Pancreas (tissue), 10 donors: ENCODE data around the gene APLN. TPM values are rescaled to one million over a fixed set of nuclear protein-coding genes. Genes with fewer than 3 reads are reported as not detected.
A peak's percentile ranks its signal among the peaks of the same experiment; 100 is the strongest.

Experiments
- ATAC-seq, 4 donors: fragments of 200-7000 bp; cut with Tn5 transposase; one replicate each; pipeline versions ENCODE4 v1.8.0 to v1.9.1; 2020; ENCODE audit warnings: mild to moderate bottlenecking in 4 of 4, moderate library complexity in 4 of 4
- DNase-seq, 6 donors: peaks; one replicate each; pipeline ENCODE4 v3.0.0-alpha.2; 2020
- FAIRE-seq: peaks from 2 replicates; lab custom pipeline; 2012; peaks lifted over from hg19 to GRCh38; lab: Jason Lieb, UNC
- H3K27ac ChIP-seq, 4 donors: fragments of 200-600 bp; sonication (generic); 1 replicate in 3 of 4; 2 replicates in 1 of 4; pipeline versions ENCODE4 v1.5.0 to v1.8.0; 2020
- H3K27me3 ChIP-seq, 4 donors: fragments of 200-600 bp; one replicate each; pipeline ENCODE4 v1.8.0; 2021
- H3K36me3 ChIP-seq, 3 donors: fragments of 200-600 bp; sonication (generic) in 1 of 3; one replicate each; pipeline versions ENCODE4 v1.5.0 to v1.8.0; 2020 to 2021
- H3K4me1 ChIP-seq, 3 donors: fragments of 200-600 bp; one replicate each; pipeline ENCODE4 v1.8.0; 2021
- H3K4me3 ChIP-seq, 4 donors: fragments of 200-600 bp; sonication (generic) in 2 of 4; one replicate each; pipeline versions ENCODE4 v1.5.0 to v1.8.0; 2020 to 2021
- H3K9me3 ChIP-seq, 4 donors: fragments of 200-600 bp; one replicate each; pipeline ENCODE4 v1.8.0; 2021
- CTCF ChIP-seq, 4 donors: fragments of 200-600 bp; sonication (generic) in 3 of 4; IDR thresholded peaks; one replicate each; pipeline versions ENCODE4 v1.5.0 to v1.8.0; 2021; ENCODE audit warnings: antibody characterized with exemption in 4 of 4
- WGBS, 2 donors: extraction: QIAGEN DNeasy Blood & Tissue Kit; methylation state at CpG; one replicate each; pipeline ENCODE4 v1.1.7; 2013; 5-methylcytosine and 5-hydroxymethylcytosine counted together
- intact Hi-C, 3 donors: fragments of 100-400 bp; cut with DNase I; formaldehyde crosslinking; loops; one replicate each; pipeline versions ENCODE4 v1.11.1 to v1.14.2; 2022
- polyA plus RNA-seq, 2 donors: library from polyadenylated mRNA; stranded (reverse); fragments of 200-250 nt; gene quantifications; one replicate each; pipeline ENCODE4 v1.2.3, GENCODE V29; 2013
- total RNA-seq, 6 donors: library from RNA; stranded (reverse); fragmentation: NEBNext Ultra II Directional in 4 of 6; extraction: Animal tissue kit (Norgen Biotek cat#: 25700) in 4 of 6; gene quantifications; one replicate each; pipeline versions ENCODE4 v1.2.1 to v1.2.4, GENCODE V29; 2021 to 2023
- donor health status: healthy with polysubstance abuse.
- donor health status: DM: no; HTN: no; CAD: no; lungs with moderate emphysema.
- donor health status: DM: no; HTN: no; CAD: no.
- donor health status: control.
- donor health status: control.
- donor health status: Bipolar disorder and iron deficiency.
- donor health status: DM: yes; HTN: yes; CAD: no.
- donor health status: DM: no; HTN: no; CAD: no.
- donor health status: DM: no; HTN: no; CAD: no.
- donor health status: DM: yes; HTN: yes; CAD: no.

APLN gene
- total and polyA plus RNA-seq, 8 donors = 0.09 to 0.61 (median 0.19) TPM; not detected in 1

GRCh38 chrX:129686422-129686948, 31.7 kb upstream of the APLN start:
- Histone ChIP-seq H3K4me3 (no peak overlapping the region), H3K4me1 (no peaks in the 10 kb centered on the region), H3K27me3 (no peaks in the 10 kb centered on the region), H3K36me3 (no peaks in the 10 kb centered on the region), H3K9me3 (no peaks in the 10 kb centered on the region), H3K27ac (no peak overlapping the region)
- ATAC-seq (peak in 1 of 4 donors; percentile 23), DNase-seq (no peak), FAIRE-seq (no peak)
- TF ChIP-seq CTCF (IDR thresholded peaks at IDR 0.05) = no peak
- intact Hi-C loops = no loop called here
- 81 to 89% methylated on average over 2 of the region's 2 CpGs for WGBS, 2 donors

- Histone ChIP-seq H3K36me3 (no peaks in the 10 kb centered on the region), H3K27me3 (no peaks in the 10 kb centered on the region), H3K4me1 (no peaks in the 10 kb centered on the region), H3K27ac (no peak overlapping the region), H3K4me3 (no peak overlapping the region), H3K9me3 (no peaks in the 10 kb centered on the region)
- DNase-seq = no peak
- intact Hi-C loops = no loop called here
- WGBS, 2 donors = 90 to 93% methylated on average over 1 of the region's 1 CpG
- no peak for ATAC-seq
- FAIRE-seq = no peak
- no peak for TF ChIP-seq CTCF (IDR thresholded peaks at IDR 0.05)
Measured at GRCh38 chrX:129682979-129683378, 28.2 kb upstream of the APLN start.

- TF ChIP-seq CTCF (IDR thresholded peaks at IDR 0.05) = no peak
- intact Hi-C loops = no loop called here
- FAIRE-seq (no peak), DNase-seq (no peak), ATAC-seq (no peak)
- Histone ChIP-seq H3K27ac (no peak overlapping the region), H3K9me3 (no peaks in the 10 kb centered on the region), H3K27me3 (no peaks in the 10 kb centered on the region), H3K4me3 (no peak overlapping the region), H3K4me1 (no peaks in the 10 kb centered on the region), H3K36me3 (no peaks in the 10 kb centered on the region)
- WGBS, 2 donors = 96 to 100% methylated on average over 1 of the region's 1 CpG
Measured at GRCh38 chrX:129679901-129680300, 25.1 kb upstream of the APLN start.

- no peaks in the 10 kb centered on the region for H3K4me1 ChIP-seq
- ATAC-seq = peak; percentile 34 to 51 (median 37)
- H3K36me3 ChIP-seq = no peaks in the 10 kb centered on the region
- intact Hi-C loops = no loop called here
- FAIRE-seq = no peak
- H3K4me3 ChIP-seq = peak overlapping the region in 3 of 4 donors; percentile 10 to 46 (median 35)
- WGBS, 2 donors = 8 to 37% methylated on average over 14 of the region's 14 CpGs
- H3K9me3 ChIP-seq = no peaks in the 10 kb centered on the region
- peak in 4 of 6 donors; percentile 11 to 55 (median 28) for DNase-seq
- no peak for TF ChIP-seq CTCF (IDR thresholded peaks at IDR 0.05)
- no peaks in the 10 kb centered on the region for H3K27me3 ChIP-seq
- peak overlapping the region; percentile 60 to 79 (median 70) for H3K27ac ChIP-seq
Measured at GRCh38 chrX:129678614-129679195, 23.9 kb upstream of the APLN start.

- no peak for TF ChIP-seq CTCF (IDR thresholded peaks at IDR 0.05)
- DNase-seq (no peak), FAIRE-seq (no peak), ATAC-seq (no peak)
- Histone ChIP-seq H3K4me1 (no peaks in the 10 kb centered on the region), H3K36me3 (no peaks in the 10 kb centered on the region), H3K27me3 (no peaks in the 10 kb centered on the region), H3K9me3 (no peaks in the 10 kb centered on the region), H3K27ac (no peak overlapping the region), H3K4me3 (no peak overlapping the region)
- intact Hi-C loops = no loop called here
Measured at GRCh38 chrX:129667412-129667811, 12.7 kb upstream of the APLN start.
